Endothelial cell of umbilical vein (primary cell): Measurements from ENCODE around the gene ATP13A5. TPM values are rescaled to one million over a fixed set of nuclear protein-coding genes. Genes with fewer than 3 reads are reported as not detected.

Experiments
- BruUV-seq: library from RNA; stranded (reverse); fragments of 400-500 nt; replicated peaks from 2 replicates; lab custom pipeline; 2021; lab: Mats Ljungman, UMichigan
- CTCF ChIA-PET: fragments of 300-600, 350-600 bp; sonication (Branson Sonifier 250); formaldehyde crosslinking; loops from one replicate; lab custom pipeline; 2021; ENCODE audit warnings: antibody characterized with exemption, inconsistent platforms; lab: Charles Lee
- POLR2A ChIA-PET: fragments of 300-600, 350-600 bp; sonication (Branson Sonifier 250); formaldehyde crosslinking; loops from one replicate; lab custom pipeline; 2021; ENCODE audit warnings: antibody characterized with exemption, inconsistent platforms; lab: Charles Lee
- DNase-seq: peaks from one replicate; pipeline ENCODE4 v3.0.0-alpha.2; 2011; ENCODE audit warnings: low read depth, low spot score
- FAIRE-seq: peaks from 2 replicates; lab custom pipeline; 2011; peaks lifted over from hg19 to GRCh38; lab: Jason Lieb, UNC
- H2AFZ ChIP-seq: 2 replicates; pipeline ENCODE4 v1.6.0; 2012; ENCODE audit warnings: low read depth, low read length, control low read depth, inconsistent platforms
- H3K27ac ChIP-seq: 2 replicates; pipeline ENCODE4 v1.5.1; 2011; ENCODE audit warnings: low read depth, mild to moderate bottlenecking, control low read depth, low read length, moderate library complexity; ENCODE audit not compliant: insufficient read depth
- H3K27me3 ChIP-seq, 2 experiments: 2 replicates each; pipeline versions ENCODE4 v1.6.0 to v1.6.1; 2011; ENCODE audit warnings: low read length in 2 of 2, mixed read lengths in 1 of 2; ENCODE audit not compliant: control insufficient read depth in 2 of 2, insufficient read depth in 2 of 2
- H3K36me3 ChIP-seq, 2 experiments: 2 replicates in 1 of 2; 3 replicates in 1 of 2; pipeline ENCODE4 v1.5.1; 2011; ENCODE audit warnings: low read length in 2 of 2, mild to moderate bottlenecking in 1 of 2, moderate library complexity in 1 of 2; ENCODE audit not compliant: control insufficient read depth in 2 of 2, insufficient read depth in 2 of 2; ENCODE audit errors: extremely low read depth in 1 of 2
- H3K4me1 ChIP-seq: 3 replicates; pipeline ENCODE4 v1.5.1; 2011; ENCODE audit warnings: mild to moderate bottlenecking, low read length; ENCODE audit not compliant: control insufficient read depth, insufficient read depth; ENCODE audit errors: extremely low read depth
- H3K4me2 ChIP-seq: 2 replicates; pipeline ENCODE4 v1.6.1; 2011; ENCODE audit warnings: low read length, control low read depth, mixed read lengths; ENCODE audit not compliant: insufficient read depth
- H3K4me3 ChIP-seq, 3 experiments: fragments of 200-600 bp in 1 of 3; sonication (generic), shearing (Covaris generic) in 1 of 3; replicated peaks in 1 of 3; 2 replicates each; pipeline ENCODE4 v1.5.1; 2011 to 2016; ENCODE audit warnings: control low read depth in 3 of 3, low read length in 3 of 3, mild to moderate bottlenecking in 2 of 3, inconsistent platforms in 1 of 3, low read depth in 1 of 3, moderate library complexity in 1 of 3; ENCODE audit not compliant: insufficient read depth in 1 of 3
- H3K79me2 ChIP-seq: 2 replicates; pipeline ENCODE4 v1.6.0; 2012; ENCODE audit warnings: low read length, inconsistent platforms; ENCODE audit not compliant: control insufficient read depth, insufficient read depth
- H3K9ac ChIP-seq: replicated peaks from 2 replicates; pipeline ENCODE3; 2011; ENCODE audit warnings: low read length, control low read depth; ENCODE audit not compliant: insufficient read depth; ENCODE audit errors: extremely low read depth
- H3K9me1 ChIP-seq: replicated peaks from 3 replicates; pipeline ENCODE4 v1.6.0; 2011; ENCODE audit warnings: mild to moderate bottlenecking, low read length; ENCODE audit not compliant: control insufficient read depth, insufficient read depth; ENCODE audit errors: extremely low read depth
- H3K9me3 ChIP-seq: replicated peaks from 2 replicates; pipeline ENCODE4 v1.5.1; 2012; ENCODE audit warnings: low read length, inconsistent platforms; ENCODE audit not compliant: control insufficient read depth, insufficient read depth
- H4K20me1 ChIP-seq: replicated peaks from 2 replicates; pipeline ENCODE3; 2011; ENCODE audit warnings: mild to moderate bottlenecking, low read length; ENCODE audit not compliant: control insufficient read depth, insufficient read depth; ENCODE audit errors: extremely low read depth
- CTCF ChIP-seq, 2 donors: IDR thresholded peaks; 1 replicate in 1 of 2; 2 replicates in 1 of 2; pipeline ENCODE4 v1.5.1; 2011; ENCODE audit warnings: low read length in 2 of 2, mild to moderate bottlenecking in 2 of 2, moderate library complexity in 2 of 2, control low read depth in 1 of 2, inconsistent platforms in 1 of 2, low read depth in 1 of 2; ENCODE audit not compliant: insufficient read depth in 1 of 2; ENCODE audit errors: extremely low read depth in 1 of 2
- EZH2 ChIP-seq: IDR thresholded peaks from 2 replicates; pipeline ENCODE4 v1.6.1; 2012; ENCODE audit warnings: borderline replicate concordance, low read depth, mild to moderate bottlenecking, moderate library complexity, low read length, inconsistent platforms; ENCODE audit not compliant: severe bottlenecking
- FOS ChIP-seq: IDR thresholded peaks from 2 replicates; pipeline ENCODE4 v1.6.1; 2011; ENCODE audit warnings: mild to moderate bottlenecking, low read length, moderate library complexity, borderline replicate concordance; ENCODE audit not compliant: insufficient read depth
- GATA2 ChIP-seq: IDR thresholded peaks from 2 replicates; pipeline ENCODE4 v1.7.0; 2011; ENCODE audit warnings: low read depth, mild to moderate bottlenecking, moderate library complexity, mixed read lengths, low read length; ENCODE audit not compliant: insufficient read length, insufficient read depth
- JUN ChIP-seq: IDR thresholded peaks from 2 replicates; pipeline ENCODE4 v1.6.1; 2011; ENCODE audit warnings: borderline replicate concordance, low read depth; ENCODE audit not compliant: insufficient read length, insufficient read depth
- MAX ChIP-seq: IDR thresholded peaks from 2 replicates; pipeline ENCODE4 v1.6.1; 2011; ENCODE audit not compliant: insufficient read depth, insufficient read length
- MYC ChIP-seq: IDR thresholded peaks from one replicate; pipeline ENCODE4 v1.6.1; 2011; ENCODE audit warnings: mild to moderate bottlenecking, low read depth, low read length
- POLR2A ChIP-seq: IDR thresholded peaks from 2 replicates; pipeline ENCODE4 v1.6.1; 2012; ENCODE audit warnings: low read depth, mild to moderate bottlenecking, control low read depth, low read length
- POLR2AphosphoS5 ChIP-seq: IDR thresholded peaks from 2 replicates; pipeline ENCODE4 v1.6.1; 2012; ENCODE audit warnings: low read depth, mild to moderate bottlenecking, control low read depth, low read length, moderate library complexity; ENCODE audit not compliant: insufficient read depth
- dilution Hi-C: fragments of 300-500 bp; cut with MboI; formaldehyde crosslinking; loops from one replicate; pipeline ENCODE4 v1.15.0; 2019; ENCODE audit warnings: low sequenced_read_pairs; ENCODE audit not compliant: extremely low pct_ligation_motif_present
- intact Hi-C: fragments of 100-400 bp; cut with micrococcal nuclease; formaldehyde crosslinking; loops from one replicate; pipeline ENCODE4 v1.10.0; 2022
- polyA plus RNA-seq, 4 experiments: library from polyadenylated mRNA; depleted of rRNA in 3 of 4; stranded (reverse) in 3 of 4; unstranded in 1 of 4; fragments of >200 nt; gene quantifications; 2 replicates each; pipeline versions ENCODE4 v1.2.1 to v1.2.3, GENCODE V29; 2011 to 2012; ENCODE audit warnings: missing spikeins in 1 of 4
- total RNA-seq: library from RNA; stranded (reverse); gene quantifications from 2 replicates; pipeline ENCODE4 v1.2.3, GENCODE V29; 2021

Gene ATP13A5
- total and polyA plus RNA-seq, 2 donors (not counting 3 experiments of a cell fraction or from before 2014, with no cell fraction given) = not detected

- intact Hi-C loops = no loop called here
- no TSS peak for BruUV-seq
- ChIA-PET POLR2A (no interaction called here), CTCF (no interaction called here)
- Histone ChIP-seq H3K9me1 (no peaks in the 10 kb centered on the region), H3K27me3 (no peaks in the 10 kb centered on the region), H3K9me3 (no peaks in the 10 kb centered on the region), H3K4me1 (no peaks in the 10 kb centered on the region), H3K9ac (no peak overlapping the region), H4K20me1 (no peaks in the 10 kb centered on the region), H3K4me3 (no peak overlapping the region), H3K36me3 (no peaks in the 10 kb centered on the region), H3K27ac (no peak overlapping the region), H3K4me2 (no peak overlapping the region), H3K79me2 (no peaks in the 10 kb centered on the region), H2AFZ (no peak overlapping the region)
- dilution Hi-C loops = no loop called here
- FAIRE-seq = no peak
- TF ChIP-seq EZH2 = no peak
- TF ChIP-seq GATA2 = no peak
- TF ChIP-seq CTCF (IDR thresholded peaks at IDR 0.05; ENCODE audit: extremely low read depth in 1 of 2, insufficient read depth in 1 of 2, low read depth in 1 of 2, low read length in 2 of 2) = no peak
- TF ChIP-seq FOS = no peak
- TF ChIP-seq JUN = no peak
- no peak for TF ChIP-seq MAX
- TF ChIP-seq POLR2AphosphoS5 = no peak
- TF ChIP-seq POLR2A = no peak
- no peak for TF ChIP-seq MYC
- DNase-seq = no peak
These were observed 64.4 kb downstream of the ATP13A5 start for GRCh38 chr3:193314161-193314560.
